ENCODE results near the gene AK9. TPM values are rescaled to one million over a fixed set of nuclear protein-coding genes. Genes with fewer than 3 reads are reported as not detected.

The AK9 gene
- total and polyA plus RNA-seq, 2 experiments from 2014 or later: 10.1 to 15.2 TPM

DNA sequence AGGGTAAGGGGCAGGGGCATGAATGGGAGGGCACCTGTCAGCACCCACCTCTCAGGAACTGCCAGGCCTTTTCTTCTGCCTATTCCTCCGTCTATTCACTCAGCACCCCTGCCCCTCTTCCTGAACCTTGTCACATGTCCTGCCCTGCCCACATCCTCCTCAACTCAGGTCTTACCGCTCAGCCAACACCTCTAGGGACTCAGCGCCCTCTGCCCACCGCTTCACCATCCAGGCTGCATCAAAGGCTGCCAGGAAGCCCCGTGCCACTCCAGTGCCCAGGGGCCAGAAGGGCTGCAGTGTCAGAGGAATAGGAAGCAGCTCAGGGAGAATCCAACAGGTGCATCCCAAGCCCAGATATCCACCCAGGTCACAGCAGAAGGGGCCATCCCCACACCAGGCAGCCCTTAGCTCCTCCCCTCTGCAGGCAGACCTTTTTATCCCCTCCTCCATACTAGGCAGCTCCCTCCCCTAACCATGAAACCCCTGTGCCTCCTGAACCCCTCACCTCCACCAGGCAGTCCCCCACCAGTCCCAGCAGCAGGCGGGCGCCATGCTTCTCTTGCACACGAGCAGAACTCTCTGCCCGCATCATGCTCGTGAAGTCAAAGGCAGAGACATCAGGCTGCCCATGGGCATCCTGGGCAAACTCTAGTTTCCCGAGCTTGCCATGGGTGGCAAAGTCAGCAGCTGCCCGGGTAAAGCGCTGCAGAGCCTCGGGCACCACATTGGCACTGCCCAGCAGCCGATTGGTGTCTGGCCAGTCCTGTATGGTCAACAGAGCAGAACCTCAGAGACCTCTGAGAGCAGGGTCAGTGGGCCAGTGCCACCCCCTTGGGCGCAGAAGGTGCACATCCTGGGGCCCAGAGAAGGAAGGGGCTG, 241.0 kb downstream of the AK9 start:
- Histone ChIP-seq H3K9me2 (replicated peaks; ENCODE audit: insufficient read depth) (no peaks in the 10 kb centered on the region), H3K4me3 (no peak overlapping the region), H4K20me1 (ENCODE audit: insufficient read depth, poor library complexity, severe bottlenecking) (no peaks in the 10 kb centered on the region), H3K9me3 (ENCODE audit: low read depth) (no peaks in the 10 kb centered on the region), H2AFZ (no peak overlapping the region), H3K79me2 (peaks cover 6% of the 10 kb centered on the region), H3K4me1 (ENCODE audit: insufficient read depth) (peaks cover 6% of the 10 kb centered on the region), H3K27ac (no peak overlapping the region), H3K36me3 (replicated peaks; ENCODE audit: insufficient read depth, low read depth) (no peaks in the 10 kb centered on the region), H3K4me2 (no peak overlapping the region), H3K27me3 (no peaks in the 10 kb centered on the region)
- 95% methylated on average over 16 of the region's 16 CpGs for WGBS (ENCODE audit: low lambda C conversion rate, missing lambda C conversion rate)
- TF ChIP-seq EZH2phosphoT487 (IDR thresholded peaks at IDR 0.05; ENCODE audit: low read depth, severe bottlenecking, unreplicated experiment): no peak
- TF ChIP-seq, protein P1, sequence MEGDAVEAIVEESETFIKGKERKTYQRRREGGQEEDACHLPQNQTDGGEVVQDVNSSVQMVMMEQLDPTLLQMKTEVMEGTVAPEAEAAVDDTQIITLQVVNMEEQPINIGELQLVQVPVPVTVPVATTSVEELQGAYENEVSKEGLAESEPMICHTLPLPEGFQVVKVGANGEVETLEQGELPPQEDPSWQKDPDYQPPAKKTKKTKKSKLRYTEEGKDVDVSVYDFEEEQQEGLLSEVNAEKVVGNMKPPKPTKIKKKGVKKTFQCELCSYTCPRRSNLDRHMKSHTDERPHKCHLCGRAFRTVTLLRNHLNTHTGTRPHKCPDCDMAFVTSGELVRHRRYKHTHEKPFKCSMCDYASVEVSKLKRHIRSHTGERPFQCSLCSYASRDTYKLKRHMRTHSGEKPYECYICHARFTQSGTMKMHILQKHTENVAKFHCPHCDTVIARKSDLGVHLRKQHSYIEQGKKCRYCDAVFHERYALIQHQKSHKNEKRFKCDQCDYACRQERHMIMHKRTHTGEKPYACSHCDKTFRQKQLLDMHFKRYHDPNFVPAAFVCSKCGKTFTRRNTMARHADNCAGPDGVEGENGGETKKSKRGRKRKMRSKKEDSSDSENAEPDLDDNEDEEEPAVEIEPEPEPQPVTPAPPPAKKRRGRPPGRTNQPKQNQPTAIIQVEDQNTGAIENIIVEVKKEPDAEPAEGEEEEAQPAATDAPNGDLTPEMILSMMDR (IDR thresholded peaks at IDR 0.05; ENCODE audit: poor library complexity): no peak
- no peak for TF ChIP-seq EZH2 (IDR thresholded peaks at IDR 0.05; ENCODE audit: borderline replicate concordance)
- no peak for DNase-seq (ENCODE audit: low spot score)

DNA sequence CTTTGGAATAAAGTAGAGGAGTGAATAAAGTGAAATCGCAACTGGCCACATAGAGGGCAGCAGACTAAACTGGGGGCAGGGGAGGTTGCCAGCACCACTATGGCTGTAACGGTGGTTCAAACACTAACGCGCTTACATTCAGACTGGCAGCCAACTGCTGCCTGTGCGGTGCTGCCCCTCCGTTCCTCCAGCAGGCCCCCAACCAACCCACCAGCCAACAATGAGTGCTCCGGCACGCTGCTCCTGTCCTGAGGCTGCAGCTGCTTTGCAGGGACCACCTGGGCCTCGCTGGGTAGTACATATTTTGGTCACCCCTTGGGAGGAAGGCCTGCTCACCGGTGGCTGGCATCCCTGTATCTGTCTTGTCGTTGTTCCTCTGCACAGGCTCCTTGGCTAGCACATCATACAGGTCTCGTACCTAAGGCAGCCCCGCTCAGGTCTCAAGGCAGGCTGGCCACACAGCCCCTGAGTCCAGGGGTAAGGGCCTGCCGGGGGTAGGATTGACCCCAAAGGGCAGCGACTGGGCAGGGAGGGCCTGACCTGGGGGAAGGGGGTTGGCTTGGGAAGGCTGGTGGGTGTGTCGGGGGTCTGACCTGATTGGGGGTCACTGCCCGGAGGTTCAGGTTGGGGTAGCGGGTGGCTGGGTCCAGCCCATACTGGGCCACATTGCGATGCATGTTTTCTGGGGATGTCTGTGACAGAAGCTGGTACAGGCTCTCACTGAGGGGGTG, 241.8 kb downstream of the AK9 start:
- no peaks in the 10 kb centered on the region for H3K9me3 ChIP-seq (ENCODE audit: low read depth)

DNA sequence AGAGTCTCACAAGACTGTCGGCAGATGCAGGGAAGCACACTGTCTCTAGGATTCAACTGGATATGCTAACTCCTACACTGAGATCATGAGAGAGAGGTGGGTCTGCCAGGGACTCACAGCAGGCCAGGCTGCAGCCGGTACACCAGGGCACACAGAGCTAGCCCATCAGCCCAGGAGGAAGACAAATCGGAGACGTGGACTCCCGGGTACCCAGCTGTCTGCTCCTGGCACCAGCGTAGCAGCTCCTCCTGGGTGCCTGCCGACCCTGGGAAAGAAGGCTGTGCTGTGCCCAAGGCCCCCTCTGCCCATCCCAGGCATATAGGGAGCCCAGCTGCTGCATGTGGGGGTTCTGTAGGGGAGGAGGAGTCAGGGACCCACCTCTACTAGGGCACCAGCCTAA, 242.4 kb downstream of the AK9 start:
- Histone ChIP-seq H3K4me3 (no peak overlapping the region), H4K20me1 (ENCODE audit: insufficient read depth, poor library complexity, severe bottlenecking) (no peaks in the 10 kb centered on the region), H3K27me3 (no peaks in the 10 kb centered on the region), H3K4me2 (no peak overlapping the region), H3K9me3 (ENCODE audit: low read depth) (no peaks in the 10 kb centered on the region), H3K27ac (no peak overlapping the region), H3K79me2 (no peaks in the 10 kb centered on the region), H3K4me1 (ENCODE audit: insufficient read depth) (no peaks in the 10 kb centered on the region), H3K36me3 (replicated peaks; ENCODE audit: insufficient read depth, low read depth) (no peaks in the 10 kb centered on the region), H2AFZ (no peak overlapping the region), H3K9me2 (replicated peaks; ENCODE audit: insufficient read depth) (no peaks in the 10 kb centered on the region)
- no peak for TF ChIP-seq EZH2phosphoT487 (IDR thresholded peaks at IDR 0.05; ENCODE audit: low read depth, severe bottlenecking, unreplicated experiment)
- no peak for DNase-seq (ENCODE audit: low spot score)
- WGBS (ENCODE audit: low lambda C conversion rate, missing lambda C conversion rate): 93% methylated on average over 7 of the region's 7 CpGs

More for the DNA sequence above, 241.8 kb downstream of the AK9 start:
- H3K27me3 ChIP-seq: no peaks in the 10 kb centered on the region
- peaks cover 5% of the 10 kb centered on the region for H3K79me2 ChIP-seq
- H3K4me3 ChIP-seq: no peak overlapping the region
- no peak for DNase-seq (ENCODE audit: low spot score)
- H2AFZ ChIP-seq: no peak overlapping the region
- peaks cover 1% of the 10 kb centered on the region for H3K4me1 ChIP-seq (ENCODE audit: insufficient read depth)
- no peaks in the 10 kb centered on the region for H4K20me1 ChIP-seq (ENCODE audit: insufficient read depth, poor library complexity, severe bottlenecking)
- TF ChIP-seq EZH2 (IDR thresholded peaks at IDR 0.05; ENCODE audit: borderline replicate concordance) (no peak), EZH2phosphoT487 (IDR thresholded peaks at IDR 0.05; ENCODE audit: low read depth, severe bottlenecking, unreplicated experiment) (no peak)
- TF ChIP-seq, protein P1 (IDR thresholded peaks at IDR 0.05; ENCODE audit: poor library complexity): no peak
- WGBS (ENCODE audit: low lambda C conversion rate, missing lambda C conversion rate): 94% methylated on average over 16 of the region's 19 CpGs
- H3K36me3 ChIP-seq (replicated peaks; ENCODE audit: insufficient read depth, low read depth): no peaks in the 10 kb centered on the region
- no peak overlapping the region for H3K27ac ChIP-seq
- no peaks in the 10 kb centered on the region for H3K9me2 ChIP-seq (replicated peaks; ENCODE audit: insufficient read depth)
- H3K4me2 ChIP-seq: no peak overlapping the region

Data from hepatocyte (in vitro differentiated cells).